ENCODE data around the gene TAPBPL.
"Not testable (repeated sequence)": the region's sequence is repeated elsewhere in the genome, so short reads cannot be mapped to it uniquely, and the experiment has no call there.

The TAPBPL gene

GRCh38 chr12:6463858-6464257 lies 12.0 kb downstream of the TAPBPL start:
- DNase-seq (ENCODE audit: low spot score), result no peak

DNA sequence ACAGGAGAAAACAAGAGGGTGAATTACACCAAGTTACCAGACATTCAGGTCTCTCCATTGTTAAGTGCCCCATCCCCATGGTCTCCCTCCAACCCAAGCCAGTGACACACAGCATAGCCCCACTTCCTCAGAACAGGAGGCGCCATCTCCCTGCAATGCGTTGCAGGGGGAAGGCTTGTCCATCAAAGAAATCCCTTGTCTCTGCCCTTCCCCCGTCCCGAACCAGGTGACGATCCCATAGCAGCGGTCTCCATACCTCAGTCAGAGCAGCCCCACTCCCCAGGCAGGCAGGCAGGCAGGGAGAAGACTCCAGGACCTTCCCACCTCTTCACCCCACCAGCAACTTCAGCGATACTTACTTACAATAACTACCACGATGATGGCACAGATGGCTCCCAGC lies 12.7 kb downstream of the TAPBPL start:
- DNase-seq (ENCODE audit: low spot score), result no peak

GRCh38 chr12:6465467-6466183 lies 13.8 kb downstream of the TAPBPL start:
- no peak for DNase-seq (ENCODE audit: low spot score)

GRCh38 chr12:6466184-6466573 lies 14.3 kb downstream of the TAPBPL start:
- DNase-seq (ENCODE audit: low spot score), result no peak

DNA sequence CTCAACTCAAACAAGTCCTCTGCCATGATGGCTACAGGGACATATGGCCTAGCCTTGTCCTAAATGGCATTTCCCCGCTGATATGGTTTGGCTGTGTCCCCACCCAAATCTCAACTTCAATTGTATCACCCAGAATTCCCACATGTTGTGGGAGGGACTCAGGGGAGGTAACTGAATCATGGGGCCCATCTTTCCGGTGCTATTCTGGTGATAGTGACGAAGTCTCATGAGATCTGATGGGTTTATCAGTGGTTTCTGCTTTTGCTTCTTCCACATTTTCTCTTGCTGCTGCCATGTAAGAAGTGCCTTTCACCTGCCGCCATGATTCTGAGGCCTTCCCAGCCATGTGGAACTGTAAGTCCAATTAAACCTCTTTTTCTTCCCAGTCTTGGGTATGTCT lies 14.9 kb downstream of the TAPBPL start:
- not testable (repeated sequence) for DNase-seq (ENCODE audit: low spot score)

DNA sequence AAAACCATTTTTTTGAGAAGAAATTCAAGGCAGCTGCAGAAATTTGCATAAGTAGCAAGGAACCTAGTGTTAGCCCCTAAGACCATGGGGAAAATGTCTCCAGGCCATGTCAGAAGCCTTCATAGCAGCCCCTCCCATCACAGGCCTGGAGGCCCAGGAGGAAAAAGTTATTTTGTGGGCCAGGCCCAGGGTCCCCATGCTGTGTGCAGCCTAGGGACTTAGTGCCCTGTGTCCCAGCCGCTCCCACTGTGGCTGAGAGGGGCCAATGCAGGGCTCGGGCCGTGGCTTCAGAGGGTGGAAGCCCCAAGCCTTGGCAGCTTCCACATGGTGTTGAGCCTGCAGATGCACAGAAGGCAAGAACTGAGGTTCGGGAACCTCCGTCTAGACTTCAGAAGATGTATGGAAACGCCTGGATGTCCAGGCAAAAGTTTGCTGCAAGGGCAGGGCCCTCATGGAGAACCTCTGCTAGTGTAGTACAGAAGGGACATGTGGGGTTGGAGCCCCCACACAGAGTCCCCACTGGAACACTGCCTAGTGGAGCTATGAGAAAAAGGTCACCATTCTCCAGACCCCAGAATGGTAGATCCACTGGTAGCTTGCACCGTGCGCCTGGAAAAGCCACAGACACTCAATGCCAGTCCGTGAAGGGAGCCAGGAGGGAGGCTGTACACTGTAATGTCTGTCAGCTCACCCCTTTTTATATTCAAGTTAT lies 15.9 kb downstream of the TAPBPL start:
- DNase-seq (ENCODE audit: low spot score), result not testable (repeated sequence)

GRCh38 chr12:6468283-6468575 lies 16.4 kb downstream of the TAPBPL start:
- no peak for DNase-seq (ENCODE audit: low spot score)

GRCh38 chr12:6469092-6469491 lies 17.2 kb downstream of the TAPBPL start:
- DNase-seq (ENCODE audit: low spot score), result no peak

GRCh38 chr12:6469609-6470374 lies 17.9 kb downstream of the TAPBPL start:
- DNase-seq (ENCODE audit: low spot score), result no peak

DNA sequence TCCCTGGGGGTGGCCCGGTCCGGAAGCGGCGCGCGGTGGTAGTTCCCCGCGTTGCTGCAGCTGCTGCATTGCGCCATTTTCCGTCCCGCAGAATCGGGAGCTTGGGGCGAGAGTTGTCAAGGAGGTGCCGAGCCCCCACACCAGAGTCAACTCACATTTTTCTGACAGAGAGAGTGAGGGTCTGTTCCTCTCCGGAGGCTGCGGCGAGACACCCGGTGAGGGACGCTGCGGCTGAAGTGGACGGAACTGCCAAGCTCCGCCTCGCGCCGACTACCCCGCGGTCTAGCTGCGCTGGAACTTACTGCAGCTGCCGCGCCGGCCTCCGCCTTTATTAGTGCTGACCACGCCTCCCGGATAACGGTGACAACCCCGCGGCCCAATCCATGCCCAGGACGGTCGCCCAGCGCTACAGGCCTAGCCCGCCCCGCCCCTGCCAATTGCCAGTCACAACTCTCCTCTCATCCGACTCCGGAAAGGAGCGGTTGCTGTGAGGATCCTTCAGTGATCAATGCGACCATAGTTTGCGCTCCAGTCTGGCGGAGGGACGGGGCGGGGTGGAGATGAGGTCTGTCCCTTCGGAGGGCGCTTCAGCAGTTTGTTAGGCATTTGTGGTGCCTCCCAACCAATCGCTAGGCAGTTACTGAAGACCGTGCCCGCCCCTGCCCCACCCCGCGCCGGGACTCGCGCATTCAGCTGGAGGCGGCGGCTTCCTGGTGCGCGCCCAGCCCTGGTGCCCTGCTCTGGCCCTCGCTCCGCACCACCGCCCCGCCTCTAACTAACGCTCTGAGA lies 18.7 kb downstream of the TAPBPL start, which contains the start of gene VAMP1:
Gene VAMP1 (minus strand): TSS at position 303 of the 789 bp plus-strand sequence. CDS start 146 bp downstream, at position 157.
- peak; percentile 98 for DNase-seq (ENCODE audit: low spot score)

GRCh38 chr12:6471989-6472360 lies 20.1 kb downstream of the TAPBPL start:
- DNase-seq (ENCODE audit: low spot score), result no peak

GRCh38 chr12:6472491-6472890 lies 20.6 kb downstream of the TAPBPL start:
- no peak for DNase-seq (ENCODE audit: low spot score)

DNA sequence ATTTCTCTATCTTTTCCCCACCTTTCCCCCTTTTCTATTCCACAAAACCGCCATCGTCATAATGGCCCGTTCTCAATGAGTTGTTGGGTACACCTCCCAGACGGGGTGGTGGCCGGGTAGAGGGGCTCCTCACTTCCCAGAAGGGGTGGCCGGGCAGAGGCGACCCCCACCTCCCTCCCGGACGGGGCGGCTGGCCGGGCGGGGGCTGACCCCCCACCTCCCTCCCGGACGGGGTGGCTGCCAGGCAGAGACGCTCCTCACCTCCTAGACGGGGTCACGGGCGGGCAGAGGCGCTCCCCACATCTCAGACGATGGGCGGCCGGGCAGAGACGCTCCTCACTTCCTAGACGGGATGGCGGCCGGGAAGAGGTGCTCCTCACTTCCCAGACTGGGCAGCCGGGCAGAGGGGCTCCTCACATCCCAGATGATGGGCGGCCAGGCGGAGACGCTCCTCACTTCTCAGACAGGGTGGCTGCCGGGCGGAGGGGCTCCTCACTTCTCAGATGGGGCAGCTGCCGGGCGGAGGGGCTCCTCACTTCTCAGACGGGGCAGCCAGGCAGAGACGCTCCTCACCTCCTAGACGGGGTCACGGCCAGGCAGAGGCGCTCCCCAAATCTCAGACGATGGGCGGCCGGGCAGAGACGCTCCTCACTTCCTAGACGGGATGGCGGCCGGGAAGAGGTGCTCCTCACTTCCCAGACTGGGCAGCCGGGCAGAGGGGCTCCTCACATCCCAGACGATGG lies 23.6 kb downstream of the TAPBPL start:
- DNase-seq (ENCODE audit: low spot score), result not testable (repeated sequence)

- DNase-seq (ENCODE audit: low spot score), result no peak
Observed at GRCh38 chr12:6476489-6476888, 24.6 kb downstream of the TAPBPL start.

GRCh38 chr12:6477601-6478377 lies 25.9 kb downstream of the TAPBPL start:
- DNase-seq (ENCODE audit: low spot score), result not testable (repeated sequence)

GRCh38 chr12:6478416-6478815 lies 26.6 kb downstream of the TAPBPL start:
- no peak for DNase-seq (ENCODE audit: low spot score)

DNA sequence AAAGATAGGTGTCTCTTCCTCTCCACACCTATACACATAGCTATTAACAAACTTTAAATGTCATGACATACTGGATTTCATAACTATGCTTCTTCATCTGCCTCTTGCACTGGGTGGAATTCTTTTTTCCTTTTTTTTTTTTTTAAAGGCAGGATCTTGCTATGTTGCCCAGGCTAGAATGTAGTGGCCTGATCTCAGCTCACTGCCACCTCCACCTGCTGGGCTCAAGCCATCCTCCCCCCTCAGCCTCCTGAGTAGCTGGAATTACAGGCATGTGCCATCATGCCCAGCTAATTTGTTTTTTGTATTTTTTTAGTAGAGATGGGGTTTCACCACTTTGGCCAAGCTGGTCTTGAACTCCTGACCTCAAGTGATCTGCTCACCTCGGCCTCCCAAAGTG lies 36.4 kb downstream of the TAPBPL start:
- DNase-seq (ENCODE audit: low spot score), result no peak

GRCh38 chr12:6489449-6489848 lies 37.6 kb downstream of the TAPBPL start:
- DNase-seq (ENCODE audit: low spot score), result no peak

DNA sequence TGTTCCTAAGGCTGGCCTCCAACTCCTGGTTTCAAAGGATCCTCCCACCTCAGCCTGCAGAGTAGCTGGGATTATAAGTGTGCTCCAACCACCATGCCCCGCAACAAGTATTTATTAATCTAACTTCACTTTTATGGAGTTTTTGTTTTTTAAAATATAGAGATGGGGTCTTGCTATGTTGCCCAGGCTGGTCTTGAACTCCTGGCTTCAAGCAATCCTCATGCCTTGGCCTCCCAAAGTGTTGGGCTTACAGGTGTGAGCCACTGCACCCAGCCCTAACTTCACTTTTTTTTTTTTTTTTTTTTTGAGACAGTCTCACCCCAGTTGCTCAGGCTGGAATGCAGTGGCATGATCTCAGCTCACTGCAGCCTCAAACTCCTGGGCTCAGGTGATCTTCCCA lies 38.8 kb downstream of the TAPBPL start:
- not testable (repeated sequence) for DNase-seq (ENCODE audit: low spot score)

GRCh38 chr12:6492838-6493496 lies 41.1 kb downstream of the TAPBPL start, which contains the start of gene MRPL51:
MRPL51 (minus strand) TSS chr12:6493262; CDS start chr12:6493136, 126 bp downstream.
- DNase-seq (ENCODE audit: low spot score), result peak; percentile 91

Measured in germinal center (tissue), 1 donor.